ENCODE data around the gene DSC2.

DNA sequence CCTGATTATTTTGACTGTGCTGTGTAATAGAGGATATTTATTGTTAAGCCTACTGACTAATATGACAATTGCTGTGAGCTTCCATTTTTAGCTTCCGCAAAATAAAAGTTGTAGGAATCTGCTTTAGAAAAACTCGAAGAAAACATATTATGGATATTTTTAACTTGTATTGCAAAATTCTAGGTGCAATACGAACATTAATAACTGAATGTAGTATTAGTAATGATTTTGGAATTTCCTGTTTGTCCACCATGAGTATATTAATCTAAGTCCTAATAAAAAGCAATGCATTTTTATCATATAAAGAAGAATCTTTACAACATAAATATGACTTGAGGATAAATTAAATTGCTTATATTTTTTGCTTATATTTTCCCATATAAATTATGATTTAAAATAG lies 57.3 kb downstream of the DSC2 start:
- TF ChIP-seq EP300 (IDR thresholded peaks at IDR 0.05; ENCODE audit: borderline replicate concordance in 1 of 2, low read depth in 1 of 2, low read length in 1 of 2) (no peak), RFX5 (IDR thresholded peaks at IDR 0.05; ENCODE audit: low read length) (no peak), NFIC (IDR thresholded peaks at IDR 0.05; ENCODE audit: borderline replicate concordance) (no peak), REST (IDR thresholded peaks at IDR 0.05; ENCODE audit: low read depth, low read length) (no peak), CHD2 (IDR thresholded peaks at IDR 0.05; ENCODE audit: low read length, partially characterized antibody) (no peak), RAD21 (IDR thresholded peaks at IDR 0.05; ENCODE audit: low read length) (no peak), MEF2A (IDR thresholded peaks at IDR 0.05; ENCODE audit: borderline replicate concordance, low read depth) (no peak), RCOR1 (IDR thresholded peaks at IDR 0.05; ENCODE audit: low read length) (no peak)
- TF ChIP-seq, protein P1, sequence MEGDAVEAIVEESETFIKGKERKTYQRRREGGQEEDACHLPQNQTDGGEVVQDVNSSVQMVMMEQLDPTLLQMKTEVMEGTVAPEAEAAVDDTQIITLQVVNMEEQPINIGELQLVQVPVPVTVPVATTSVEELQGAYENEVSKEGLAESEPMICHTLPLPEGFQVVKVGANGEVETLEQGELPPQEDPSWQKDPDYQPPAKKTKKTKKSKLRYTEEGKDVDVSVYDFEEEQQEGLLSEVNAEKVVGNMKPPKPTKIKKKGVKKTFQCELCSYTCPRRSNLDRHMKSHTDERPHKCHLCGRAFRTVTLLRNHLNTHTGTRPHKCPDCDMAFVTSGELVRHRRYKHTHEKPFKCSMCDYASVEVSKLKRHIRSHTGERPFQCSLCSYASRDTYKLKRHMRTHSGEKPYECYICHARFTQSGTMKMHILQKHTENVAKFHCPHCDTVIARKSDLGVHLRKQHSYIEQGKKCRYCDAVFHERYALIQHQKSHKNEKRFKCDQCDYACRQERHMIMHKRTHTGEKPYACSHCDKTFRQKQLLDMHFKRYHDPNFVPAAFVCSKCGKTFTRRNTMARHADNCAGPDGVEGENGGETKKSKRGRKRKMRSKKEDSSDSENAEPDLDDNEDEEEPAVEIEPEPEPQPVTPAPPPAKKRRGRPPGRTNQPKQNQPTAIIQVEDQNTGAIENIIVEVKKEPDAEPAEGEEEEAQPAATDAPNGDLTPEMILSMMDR (IDR thresholded peaks at IDR 0.05) = no peak

All from SK-N-SH (cell line).